GM06990 (cell line): ENCODE results near the gene ARSG.

Source experiments
- DNase-seq: peaks from one replicate; pipeline ENCODE4 v3.0.0-alpha.2; 2011; ENCODE audit not compliant: insufficient read length; ENCODE audit errors: extremely low read depth
- H3K27me3 ChIP-seq: replicated peaks from 2 replicates; pipeline ENCODE4 v1.6.0; 2011; ENCODE audit warnings: low read length; ENCODE audit not compliant: control insufficient read depth, insufficient read depth
- H3K36me3 ChIP-seq: 2 replicates; pipeline ENCODE4 v1.5.1; 2011; ENCODE audit warnings: low read length; ENCODE audit not compliant: control insufficient read depth, insufficient read depth
- H3K4me3 ChIP-seq: replicated peaks from 2 replicates; pipeline ENCODE4 v1.5.1; 2011; ENCODE audit warnings: low read depth, mild to moderate bottlenecking, control low read depth, low read length
- TF ChIP-seq, protein P1 (sequence below): IDR thresholded peaks from 2 replicates; pipeline ENCODE4 v1.5.1; 2011; ENCODE audit warnings: low read length, control low read depth, mild to moderate bottlenecking, inconsistent platforms; ENCODE audit not compliant: insufficient read depth, poor library complexity, severe bottlenecking

The ARSG gene

DNA sequence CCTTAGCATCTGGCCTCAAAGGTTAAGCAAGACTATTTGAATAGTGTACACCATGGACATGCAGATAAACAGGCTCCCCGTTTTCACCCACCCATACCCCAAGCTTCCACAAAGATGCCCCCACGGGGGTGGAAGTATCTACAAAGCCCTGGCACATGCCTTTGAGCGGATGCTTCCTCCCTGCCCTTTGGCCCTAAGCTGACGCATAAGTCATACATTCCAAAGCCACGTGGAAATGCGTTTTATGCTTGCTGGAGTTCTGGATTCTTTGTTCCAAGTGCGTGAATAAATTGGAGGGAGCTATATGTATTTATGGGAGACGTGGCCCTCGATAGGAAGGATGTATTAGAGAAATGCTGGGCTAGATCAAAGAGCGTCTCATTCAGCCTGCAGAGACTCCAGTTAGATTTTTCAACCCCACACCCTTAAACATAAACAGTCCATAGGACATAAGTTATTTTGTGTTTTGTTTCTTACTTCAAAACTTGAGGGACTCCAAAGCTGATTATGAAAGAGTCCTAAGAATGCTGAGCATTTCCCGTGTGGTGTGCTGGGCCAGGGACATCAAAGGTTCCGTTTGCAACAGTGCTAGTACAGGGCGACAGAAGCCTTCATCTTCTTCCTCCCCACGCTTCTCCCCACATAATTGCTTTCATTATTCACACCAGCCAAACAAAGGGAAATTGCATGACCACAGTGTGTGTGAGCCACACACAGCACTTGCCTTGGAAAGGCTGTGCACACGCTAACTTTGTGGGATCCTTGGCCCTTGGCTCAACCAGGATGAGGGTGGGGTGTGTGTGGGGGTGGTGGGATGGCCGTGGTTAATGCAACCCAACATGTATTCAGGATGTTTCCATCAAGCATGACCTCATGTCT is 92.4 kb downstream of the ARSG start:
- no peak for DNase-seq
- no peaks in the 10 kb centered on the region for H3K36me3 ChIP-seq
- H3K27me3 ChIP-seq: no peaks in the 10 kb centered on the region
- no peak overlapping the region for H3K4me3 ChIP-seq
- TF ChIP-seq, protein P1, sequence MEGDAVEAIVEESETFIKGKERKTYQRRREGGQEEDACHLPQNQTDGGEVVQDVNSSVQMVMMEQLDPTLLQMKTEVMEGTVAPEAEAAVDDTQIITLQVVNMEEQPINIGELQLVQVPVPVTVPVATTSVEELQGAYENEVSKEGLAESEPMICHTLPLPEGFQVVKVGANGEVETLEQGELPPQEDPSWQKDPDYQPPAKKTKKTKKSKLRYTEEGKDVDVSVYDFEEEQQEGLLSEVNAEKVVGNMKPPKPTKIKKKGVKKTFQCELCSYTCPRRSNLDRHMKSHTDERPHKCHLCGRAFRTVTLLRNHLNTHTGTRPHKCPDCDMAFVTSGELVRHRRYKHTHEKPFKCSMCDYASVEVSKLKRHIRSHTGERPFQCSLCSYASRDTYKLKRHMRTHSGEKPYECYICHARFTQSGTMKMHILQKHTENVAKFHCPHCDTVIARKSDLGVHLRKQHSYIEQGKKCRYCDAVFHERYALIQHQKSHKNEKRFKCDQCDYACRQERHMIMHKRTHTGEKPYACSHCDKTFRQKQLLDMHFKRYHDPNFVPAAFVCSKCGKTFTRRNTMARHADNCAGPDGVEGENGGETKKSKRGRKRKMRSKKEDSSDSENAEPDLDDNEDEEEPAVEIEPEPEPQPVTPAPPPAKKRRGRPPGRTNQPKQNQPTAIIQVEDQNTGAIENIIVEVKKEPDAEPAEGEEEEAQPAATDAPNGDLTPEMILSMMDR: no peak

DNA sequence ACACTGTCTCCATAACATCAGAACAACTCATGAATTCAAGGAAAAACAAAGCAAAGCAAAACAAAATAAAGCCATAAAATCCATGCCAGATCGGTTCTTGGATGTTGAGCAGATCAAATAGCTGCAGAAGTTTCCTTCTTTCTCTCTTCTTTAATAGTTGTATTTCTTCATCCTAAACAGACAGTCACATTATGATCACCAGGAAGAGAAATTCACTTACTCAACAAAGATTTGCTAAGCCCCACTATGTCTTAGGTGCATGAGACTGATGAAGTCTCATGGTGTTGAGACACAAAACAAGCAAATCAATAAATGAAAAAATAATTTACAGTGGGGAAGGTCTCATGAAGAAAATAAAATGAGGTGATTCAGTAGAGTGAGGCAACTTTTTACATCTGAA is 93.2 kb downstream of the ARSG start:
- TF ChIP-seq, protein P1: no peak
- H3K27me3 ChIP-seq: no peaks in the 10 kb centered on the region
- no peak for DNase-seq
- no peaks in the 10 kb centered on the region for H3K36me3 ChIP-seq
- H3K4me3 ChIP-seq: no peak overlapping the region

DNA sequence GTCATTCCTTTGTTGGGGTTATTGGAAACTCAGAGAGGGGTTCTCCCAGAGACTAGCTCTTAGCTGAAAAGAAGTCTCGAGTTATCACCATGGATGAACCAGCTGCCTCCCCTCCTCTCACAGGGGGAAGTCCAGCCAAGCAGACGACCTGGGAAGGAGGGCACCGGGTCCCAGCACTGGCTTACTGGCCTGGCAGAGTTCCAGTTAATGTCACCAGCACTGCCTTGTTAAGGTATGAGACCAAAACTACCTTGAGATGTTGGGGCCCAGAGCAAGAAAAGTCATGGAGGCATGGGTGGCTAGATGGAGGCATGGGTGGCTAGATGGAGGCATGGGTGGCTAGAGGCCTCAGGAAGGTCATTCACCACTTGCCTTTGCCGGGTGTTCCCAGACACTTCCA is 93.6 kb downstream of the ARSG start:
- Histone ChIP-seq H3K27me3 (no peaks in the 10 kb centered on the region), H3K36me3 (no peaks in the 10 kb centered on the region), H3K4me3 (no peak overlapping the region)
- TF ChIP-seq, protein P1: no peak
- no peak for DNase-seq

DNA sequence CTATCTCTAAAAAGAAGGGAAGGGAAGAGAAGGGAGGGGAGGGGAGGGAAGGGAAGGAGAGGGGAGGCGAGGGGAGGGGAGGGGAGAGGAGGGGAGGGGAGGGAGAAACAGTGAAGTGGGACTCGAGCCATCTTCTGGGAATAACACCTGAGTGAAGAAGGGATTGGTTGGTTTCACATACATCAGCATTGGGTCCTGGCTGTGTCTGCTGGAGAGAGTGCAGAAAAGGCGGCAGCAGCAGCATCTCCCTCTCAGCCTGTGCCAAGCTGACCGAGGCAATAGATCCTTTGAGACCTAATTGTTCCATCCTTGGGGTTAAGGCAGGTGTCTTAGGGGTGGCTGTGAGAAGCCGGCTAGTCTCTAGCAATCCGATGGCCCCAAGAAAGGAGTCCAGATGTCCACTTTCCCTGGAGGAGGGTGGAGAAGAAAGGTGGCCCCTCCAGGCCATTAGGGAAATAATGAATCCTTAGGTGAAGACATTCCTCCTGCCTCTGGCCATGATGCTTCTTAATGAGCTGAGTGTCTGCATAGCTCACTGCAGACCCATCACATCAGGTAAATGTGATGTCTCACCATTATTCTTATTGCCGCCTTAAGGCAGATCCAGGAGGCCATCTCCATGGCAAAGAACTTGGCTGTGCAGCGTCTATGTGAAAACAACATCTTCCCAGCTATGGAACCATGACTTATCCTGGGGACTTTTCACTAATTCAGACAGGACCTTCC is 94.4 kb downstream of the ARSG start:
- Histone ChIP-seq H3K4me3 (no peak overlapping the region), H3K36me3 (no peaks in the 10 kb centered on the region), H3K27me3 (no peaks in the 10 kb centered on the region)
- no peak for DNase-seq
- TF ChIP-seq, protein P1: no peak

DNA sequence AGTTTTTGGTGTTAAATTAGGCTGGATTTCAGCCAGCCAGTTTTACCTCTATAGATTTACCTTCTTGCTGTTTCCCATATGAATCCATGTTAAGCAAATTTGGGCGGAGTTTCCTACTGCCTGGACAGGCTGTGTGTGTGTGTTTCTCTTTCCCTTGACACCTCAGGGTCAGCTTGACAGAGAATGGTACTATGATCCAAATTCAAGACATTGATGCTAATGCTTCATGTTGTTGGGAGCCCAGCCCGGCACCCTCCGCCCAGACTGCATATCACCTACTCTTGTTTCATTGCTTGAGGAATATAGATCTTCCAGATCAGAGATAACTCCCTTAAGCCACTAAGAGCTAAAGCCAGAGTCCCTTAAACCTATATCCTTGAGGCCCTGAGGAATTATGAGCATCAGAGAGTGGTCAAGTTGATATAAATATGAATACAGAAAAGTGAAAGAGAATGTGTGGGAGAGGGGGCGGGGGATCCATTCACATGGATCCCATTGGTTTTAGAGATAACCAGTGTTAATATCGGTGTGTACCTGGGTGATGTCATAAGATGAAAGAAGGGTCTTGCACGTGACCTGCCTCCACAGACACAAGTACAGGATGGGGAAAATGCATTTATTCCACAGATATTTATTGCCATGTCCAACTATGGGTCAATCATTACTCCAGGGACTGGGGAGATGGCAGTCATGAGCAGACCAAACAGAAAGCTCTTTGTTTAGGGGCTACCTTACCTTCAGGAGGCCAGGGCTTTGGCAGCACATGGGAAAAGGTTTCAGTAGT is 96.3 kb downstream of the ARSG start:
- no peaks in the 10 kb centered on the region for H3K36me3 ChIP-seq
- TF ChIP-seq, protein P1: no peak
- H3K4me3 ChIP-seq: no peak overlapping the region
- DNase-seq: no peak
- no peaks in the 10 kb centered on the region for H3K27me3 ChIP-seq
